GM18508 (cell line): ENCODE results near the gene OR1L4.

Experiments used
- ATAC-seq: cut with Tn5 transposase; IDR thresholded peaks from one replicate; pipeline ENCODE4 v1.9.1; 2021; ENCODE audit warnings: moderate number of reproducible peaks; ENCODE audit not compliant: insufficient read depth, unreplicated experiment

The OR1L4 gene

GRCh38 chr9:122723690-122724089, at the start of gene OR1L4:
TSS of gene OR1L4 (plus strand) at chr9:122723990. CDS start at chr9:122723990, 0 bp downstream.
- ATAC-seq: no peak

- no peak for ATAC-seq
Measured at GRCh38 chr9:122684851-122685250, 38.9 kb upstream of the OR1L4 start.

GRCh38 chr9:122695696-122696095, 28.1 kb upstream of the OR1L4 start:
- ATAC-seq: no peak

- ATAC-seq: no peak
Measured at GRCh38 chr9:122718038-122718437, 5.8 kb upstream of the OR1L4 start.

GRCh38 chr9:122719218-122719617, 4.6 kb upstream of the OR1L4 start:
- ATAC-seq: no peak

GRCh38 chr9:122742003-122742402, 18.2 kb downstream of the OR1L4 start, which contains the start of gene OR1L6:
TSS of gene OR1L6 (plus strand) at chr9:122742303. CDS start at chr9:122749848, 7,545 bp downstream.
- no peak for ATAC-seq

GRCh38 chr9:122754825-122755224, 31.0 kb downstream of the OR1L4 start:
- ATAC-seq: no peak

GRCh38 chr9:122767817-122768216, 44.0 kb downstream of the OR1L4 start:
- no peak for ATAC-seq
